Tibial artery (tissue), 4 donors: ENCODE data around the gene LAMB3.

ENCODE experiments used
- DNase-seq, 2 donors: peaks; one replicate each; pipeline ENCODE4 v3.0.0-alpha.2; 2019
- H3K27ac ChIP-seq, 2 donors: fragments of 200-600 bp; sonication (generic) in 1 of 2; 1 replicate in 1 of 2; 2 replicates in 1 of 2; pipeline ENCODE4 v1.5.1; 2018 to 2019; ENCODE audit warnings: mild to moderate bottlenecking in 1 of 2
- H3K27me3 ChIP-seq, 2 donors: fragments of 200-600 bp; sonication (generic) in 1 of 2; one replicate each; pipeline versions ENCODE4 v1.5.1 to v1.6.0; 2016 to 2019
- H3K36me3 ChIP-seq, 3 donors: fragments of 200-600 bp; sonication (generic) in 2 of 3; one replicate each; pipeline ENCODE4 v1.5.1; 2016 to 2019; ENCODE audit warnings: mild to moderate bottlenecking in 2 of 3
- H3K4me1 ChIP-seq, 4 donors: fragments of 200-600 bp; sonication (generic) in 2 of 4; 1 replicate in 3 of 4; 2 replicates in 1 of 4; pipeline ENCODE4 v1.5.1; 2016 to 2019
- H3K4me3 ChIP-seq, 2 donors: fragments of 200-600 bp; sonication (generic) in 1 of 2; 1 replicate in 1 of 2; 2 replicates in 1 of 2; pipeline ENCODE4 v1.5.1; 2018 to 2019; ENCODE audit warnings: mild to moderate bottlenecking in 2 of 2
- H3K9me3 ChIP-seq, 3 donors: fragments of 200-600 bp; sonication (generic) in 1 of 3; one replicate each; pipeline ENCODE4 v1.5.1; 2016 to 2019
- CTCF ChIP-seq, 2 experiments: fragments of 200-600 bp in 1 of 2; fragments of 450-650 bp in 1 of 2; IDR thresholded peaks; one replicate each; pipeline ENCODE4 v1.5.1; 2017 to 2019; ENCODE audit warnings: antibody characterized with exemption in 2 of 2, mild to moderate bottlenecking in 1 of 2, moderate library complexity in 1 of 2
- intact Hi-C: fragments of 100-400 bp; cut with DNase I; formaldehyde crosslinking; loops from one replicate; pipeline ENCODE4 v1.15.0; 2023; ENCODE audit warnings: low total_unique reads

The LAMB3 gene

DNA sequence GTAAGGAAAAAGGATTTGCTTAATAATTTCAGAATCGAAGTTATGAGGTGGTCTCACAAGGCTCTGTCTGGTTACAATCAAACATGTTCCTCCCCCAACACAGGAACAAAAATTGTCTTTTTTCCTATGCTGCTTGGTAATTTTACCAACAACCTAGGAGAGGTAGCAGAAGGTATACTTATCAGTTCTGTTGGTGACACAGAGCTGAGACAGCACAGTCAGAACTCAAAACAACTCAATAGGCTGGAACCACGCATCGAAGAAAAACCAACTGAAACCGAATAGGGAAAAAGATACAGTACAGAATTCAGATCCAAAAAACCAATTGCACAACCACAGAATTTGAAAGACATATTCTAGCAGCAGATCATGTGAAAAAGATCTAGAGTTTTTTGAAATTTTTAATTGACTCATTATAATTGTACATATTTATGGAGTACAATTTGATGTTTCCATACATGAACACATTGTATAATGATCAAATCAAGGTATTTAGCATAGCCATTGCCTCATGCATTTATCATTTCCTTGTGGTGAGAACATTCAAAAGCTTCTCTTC is 26.8 kb upstream of the LAMB3 start:
- intact Hi-C loops: no loop called here
- TF ChIP-seq CTCF (IDR thresholded peaks at IDR 0.05): no peak
- no peak for DNase-seq

DNA sequence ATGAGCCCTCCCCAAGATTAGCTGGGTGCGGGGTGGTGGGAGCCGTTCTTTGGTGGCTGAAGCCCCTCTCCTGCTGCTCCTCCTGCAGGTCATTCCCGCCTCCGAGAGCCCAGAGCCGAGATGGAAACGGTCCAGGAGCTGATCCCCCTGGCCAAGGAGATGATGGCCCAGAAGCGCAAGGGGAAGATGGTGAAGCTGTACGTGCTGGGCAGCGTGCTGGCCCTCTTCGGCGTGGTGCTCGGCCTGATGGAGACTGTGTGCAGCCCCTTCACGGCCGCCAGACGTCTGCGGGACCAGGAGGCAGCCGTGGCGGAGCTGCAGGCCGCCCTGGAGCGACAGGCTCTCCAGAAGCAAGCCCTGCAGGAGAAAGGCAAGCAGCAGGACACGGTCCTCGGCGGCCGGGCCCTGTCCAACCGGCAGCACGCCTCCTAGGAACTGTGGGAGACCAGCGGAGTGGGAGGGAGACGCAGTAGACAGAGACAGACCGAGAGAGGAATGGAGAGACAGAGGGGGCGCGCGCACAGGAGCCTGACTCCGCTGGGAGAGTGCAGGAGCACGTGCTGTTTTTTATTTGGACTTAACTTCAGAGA is 23.4 kb upstream of the LAMB3 start:
- no peaks in the 10 kb centered on the region for H3K36me3 ChIP-seq
- peaks cover 0 to 23% (median 16%) of the 10 kb centered on the region in 4 donors for H3K4me1 ChIP-seq
- no peak for DNase-seq
- TF ChIP-seq CTCF (IDR thresholded peaks at IDR 0.05): no peak
- intact Hi-C loops: no loop called here
- peak overlapping the region; percentile 42 to 53 for H3K4me3 ChIP-seq
- H3K27me3 ChIP-seq: peaks cover 0 to under 1% of the 10 kb centered on the region in 2 donors
- H3K9me3 ChIP-seq: no peaks in the 10 kb centered on the region
- no peak overlapping the region for H3K27ac ChIP-seq

More for the DNA sequence above, 26.8 kb upstream of the LAMB3 start:
- no peak overlapping the region for H3K4me3 ChIP-seq
- no peaks in the 10 kb centered on the region for H3K36me3 ChIP-seq
- no peaks in the 10 kb centered on the region for H3K9me3 ChIP-seq
- peaks cover 0 to 23% of the 10 kb centered on the region in 2 donors for H3K27me3 ChIP-seq
- no peak overlapping the region for H3K27ac ChIP-seq
- peaks cover 0 to 21% (median 16%) of the 10 kb centered on the region in 4 donors for H3K4me1 ChIP-seq

GRCh38 chr1:209674957-209675564 is 22.8 kb upstream of the LAMB3 start, which contains the start of gene G0S2:
G0S2 (plus strand) TSS chr1:209675412; CDS start chr1:209675685, 273 bp downstream.
- DNase-seq: peak in 1 of 2 donors; percentile 40
- peaks cover 0 to 23% (median 16%) of the 10 kb centered on the region in 4 donors for H3K4me1 ChIP-seq
- intact Hi-C loops: no loop called here
- H3K4me3 ChIP-seq: peak within 1 kb of the TSS; percentile 42 to 53
- no peaks in the 10 kb centered on the region for H3K9me3 ChIP-seq
- H3K27me3 ChIP-seq: no peaks in the 10 kb centered on the region
- no peak for TF ChIP-seq CTCF (IDR thresholded peaks at IDR 0.05)
- no peaks in the 10 kb centered on the region for H3K36me3 ChIP-seq
- no peak within 1 kb of the TSS for H3K27ac ChIP-seq

GRCh38 chr1:209673631-209674417 is 21.6 kb upstream of the LAMB3 start:
- Histone ChIP-seq H3K27me3 (no peaks in the 10 kb centered on the region), H3K36me3 (no peaks in the 10 kb centered on the region)

More at GRCh38 chr1:209673631-209674417, 21.6 kb upstream of the LAMB3 start:
- Histone ChIP-seq H3K4me3 (no peak overlapping the region), H3K27ac (no peak overlapping the region), H3K9me3 (no peaks in the 10 kb centered on the region), H3K4me1 (peaks cover 0 to 23% (median 16%) of the 10 kb centered on the region in 4 donors)
- TF ChIP-seq CTCF (IDR thresholded peaks at IDR 0.05): no peak
- intact Hi-C loops: no loop called here
- peak in 1 of 2 donors; percentile 60 for DNase-seq
